ENCODE data around the gene OLIG3. TPM values are rescaled to one million over a fixed set of nuclear protein-coding genes. Genes with fewer than 3 reads are reported as not detected.

OLIG3 gene
- total RNA-seq, 1 donor from 2014 or later: not detected

DNA sequence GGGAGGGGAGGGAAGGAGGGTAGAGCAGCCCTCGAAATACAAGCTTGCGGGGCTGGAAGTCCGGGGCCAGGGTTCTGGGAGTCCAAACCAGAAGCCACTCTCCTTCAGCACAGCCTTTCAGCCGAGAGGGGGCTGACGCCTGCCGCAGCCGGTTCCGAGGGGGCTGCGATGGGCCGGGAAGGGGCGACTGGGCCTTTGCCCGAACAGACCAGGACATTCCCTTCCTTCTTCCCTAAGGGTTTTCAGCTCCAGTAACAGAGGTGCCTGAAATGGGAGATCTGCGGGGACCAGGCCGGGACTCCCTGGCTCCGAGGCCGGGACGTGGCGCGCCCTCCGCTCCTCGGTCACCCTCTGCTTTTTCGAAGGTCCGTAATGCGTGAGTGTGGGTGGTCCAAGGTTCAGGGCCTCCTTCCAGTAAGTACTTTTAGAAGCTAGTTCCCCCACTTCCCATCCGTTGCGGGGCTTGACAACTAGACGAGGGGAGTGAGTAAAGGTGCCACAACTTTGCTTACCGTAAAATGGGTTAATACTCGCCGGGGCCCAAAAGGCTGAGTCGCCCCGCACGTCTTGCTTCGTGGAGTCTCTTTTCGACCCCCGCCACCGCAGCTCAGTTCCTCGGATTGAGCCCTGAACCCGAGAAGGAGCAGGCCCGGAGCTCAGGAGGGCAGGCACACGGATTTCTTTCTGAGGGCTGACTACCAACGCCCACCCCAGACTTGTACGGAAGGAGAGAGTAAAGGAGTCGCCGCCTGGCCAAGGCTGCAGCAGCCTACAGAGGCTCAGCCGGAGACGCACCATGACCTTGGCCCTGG lies 2.9 kb upstream of the OLIG3 start:
- intact Hi-C loops (cut with DNase I): no loop called here
- no peak for DNase-seq (ENCODE audit: low spot score)

DNA sequence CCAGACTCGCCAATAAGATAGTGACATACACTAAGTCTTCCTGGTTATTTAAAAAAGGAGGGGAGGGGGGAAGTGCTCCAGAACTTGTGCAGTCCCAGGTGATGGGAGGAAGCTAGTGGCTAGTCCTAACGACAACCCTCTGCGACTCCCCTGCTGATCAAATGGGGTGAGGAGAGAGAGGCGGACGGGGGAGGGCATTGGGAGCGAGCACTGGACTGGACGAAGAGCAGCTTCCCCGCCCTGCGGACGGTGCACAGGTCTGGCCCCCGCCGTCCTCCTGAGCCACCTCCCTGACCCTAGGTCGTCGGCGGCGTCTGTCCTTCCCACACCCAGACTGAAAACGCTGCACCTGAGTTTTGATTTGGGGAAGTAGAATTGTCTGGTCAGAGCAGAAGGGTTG lies 2.2 kb upstream of the OLIG3 start:
- intact Hi-C loops (cut with DNase I): no loop called here
- no peak for DNase-seq (ENCODE audit: low spot score)

DNA sequence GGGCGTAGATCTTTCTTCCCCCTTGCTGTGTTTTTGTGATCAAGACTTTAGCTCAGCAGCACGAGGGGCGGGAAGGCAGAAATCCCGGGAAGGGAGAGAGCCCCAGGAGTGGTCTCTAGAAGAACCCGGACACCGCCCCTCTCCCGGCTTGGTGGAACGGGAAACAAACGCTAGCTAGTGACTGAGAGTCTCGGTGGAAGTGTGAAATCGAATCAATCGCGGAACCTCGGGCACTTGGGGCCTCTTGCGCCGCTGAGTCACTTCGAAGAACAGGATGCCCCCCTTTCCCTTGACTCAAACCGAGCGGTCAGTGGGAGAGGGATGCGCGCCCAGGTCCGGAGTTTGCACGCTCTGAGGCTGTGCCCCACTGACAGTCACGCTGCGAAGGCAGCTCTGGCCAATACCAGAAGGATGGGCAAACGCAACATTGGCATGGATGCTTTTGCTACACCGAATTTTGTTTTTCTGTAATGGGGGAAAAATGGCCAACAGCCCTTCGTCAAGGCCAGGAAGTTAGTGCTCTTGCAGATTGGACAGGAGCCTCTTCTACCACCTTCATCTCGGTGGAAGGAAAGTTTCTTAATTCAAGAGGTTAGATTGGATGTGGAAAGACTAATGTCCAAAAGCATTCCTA lies 1.6 kb upstream of the OLIG3 start:
- DNase-seq (ENCODE audit: low spot score): no peak
- intact Hi-C loops (cut with DNase I): no loop called here

DNA sequence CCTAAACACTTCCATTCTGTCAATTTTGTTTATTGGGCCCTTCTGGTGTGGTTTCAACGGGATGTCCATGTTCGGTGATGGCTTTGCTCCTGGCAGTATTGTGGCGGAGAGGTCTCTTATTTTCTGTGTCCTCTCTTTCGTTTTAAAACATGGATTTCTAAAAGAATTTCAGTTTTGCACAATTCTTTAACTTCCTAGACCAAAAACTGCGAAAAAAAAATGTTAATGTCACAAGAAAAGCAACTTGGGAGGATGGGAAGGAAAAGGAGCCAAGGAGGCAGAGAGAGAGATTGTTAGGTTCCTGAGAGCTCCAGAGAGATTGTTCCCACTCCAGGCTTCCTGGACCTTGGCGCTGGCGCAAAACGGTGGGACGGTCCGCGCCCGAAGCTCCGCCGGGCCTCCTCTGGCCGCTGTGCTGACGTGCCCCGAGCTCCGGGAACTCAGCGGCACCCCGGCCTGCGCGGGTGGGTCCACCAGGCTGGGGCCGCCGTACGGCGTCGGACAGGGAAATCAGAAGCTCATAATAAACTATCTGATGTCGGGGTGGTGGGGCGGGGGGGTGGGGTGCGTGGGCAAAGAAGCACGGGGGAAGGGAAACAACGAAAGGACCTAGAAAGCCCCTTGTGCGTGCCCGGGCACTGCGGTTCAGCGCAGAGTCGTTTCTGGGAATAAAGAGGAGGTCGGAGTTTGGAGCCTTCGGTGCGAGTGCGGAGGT lies 951 bp upstream of the OLIG3 start:
- intact Hi-C loops (cut with DNase I): no loop called here
- DNase-seq (ENCODE audit: low spot score): no peak

DNA sequence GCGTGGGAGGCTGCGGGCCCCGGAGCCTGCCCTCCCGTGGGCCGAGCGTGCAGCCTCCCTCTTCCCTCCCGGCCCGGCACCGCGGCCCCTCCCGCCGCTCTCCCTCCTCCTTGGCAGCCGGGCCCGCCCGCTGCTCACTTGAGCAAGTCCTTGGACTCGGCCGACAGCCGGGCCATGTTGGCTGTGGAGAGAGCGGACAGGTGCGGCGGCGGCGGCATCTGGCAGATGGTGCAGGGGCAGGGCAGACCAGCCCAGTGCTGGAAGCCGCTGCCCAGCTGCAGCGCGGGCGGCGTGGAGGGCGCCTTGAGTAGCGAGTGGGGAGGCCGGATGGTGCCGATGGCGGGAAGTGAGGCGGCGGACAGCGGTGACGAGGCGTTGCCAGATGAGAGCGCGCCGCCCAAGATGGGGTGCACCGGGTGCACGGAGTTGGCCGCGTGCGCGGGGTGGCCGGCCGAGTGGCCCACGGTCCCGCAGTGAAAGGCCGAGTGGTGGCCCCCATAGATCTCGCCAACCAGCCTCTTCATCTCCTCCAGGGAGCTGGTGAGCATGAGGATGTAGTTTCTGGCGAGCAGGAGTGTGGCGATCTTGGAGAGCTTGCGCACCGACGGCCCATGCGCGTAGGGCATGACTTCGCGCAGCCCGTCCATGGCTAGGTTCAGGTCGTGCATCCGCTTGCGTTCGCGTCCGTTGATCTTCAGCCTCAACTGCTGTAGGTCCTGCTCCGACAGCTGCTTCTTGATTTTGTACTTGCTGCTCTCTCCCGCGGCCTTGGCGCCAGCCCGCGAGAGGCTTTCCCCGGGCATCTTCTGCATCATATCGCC lies 766 bp downstream of the OLIG3 start:
- intact Hi-C loops (cut with DNase I): no loop called here
- no peak for DNase-seq (ENCODE audit: low spot score)

DNA sequence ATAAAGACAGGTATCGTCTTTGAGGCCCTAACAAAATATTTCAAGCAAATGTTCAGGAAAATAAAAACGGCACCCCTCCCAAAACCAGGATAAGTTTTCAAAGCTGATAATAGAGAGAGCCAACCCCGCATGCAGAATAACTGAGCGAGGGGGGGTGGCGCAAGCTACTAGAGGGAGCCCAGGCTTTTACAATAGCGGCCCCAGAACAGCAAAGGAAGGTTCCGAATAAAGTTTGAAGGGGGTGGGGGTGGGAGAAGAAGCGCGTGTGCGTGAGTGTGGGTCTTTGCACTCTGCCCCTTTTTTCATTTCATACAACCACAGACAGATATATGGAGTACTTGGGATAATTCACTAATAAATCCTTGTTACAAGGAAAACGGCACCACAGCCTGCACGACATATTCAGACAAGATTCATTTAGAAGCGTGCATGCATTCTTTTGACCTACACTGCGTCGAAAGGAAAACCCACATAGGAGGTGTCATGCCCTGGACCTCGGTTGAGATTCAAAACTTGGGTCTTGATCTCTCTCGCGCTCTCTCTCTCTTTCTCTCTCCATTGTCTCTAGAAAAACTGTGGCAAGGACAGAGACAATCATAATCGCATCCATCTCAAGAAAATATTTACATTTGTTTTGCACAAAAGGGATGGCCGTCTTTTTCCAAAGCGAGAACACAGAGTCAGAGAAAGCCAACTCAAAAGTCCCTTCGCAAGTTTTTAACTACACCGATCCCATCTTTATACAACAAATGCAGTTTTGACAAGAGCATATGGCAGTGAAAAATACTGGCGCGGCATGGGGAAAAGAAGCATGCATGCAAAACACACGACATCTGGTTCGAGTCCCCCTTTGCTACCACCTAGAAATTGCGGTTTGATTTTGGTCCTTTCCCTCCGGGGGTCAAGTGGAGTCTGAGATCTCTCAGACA lies 1.6 kb downstream of the OLIG3 start:
- no peak for DNase-seq (ENCODE audit: low spot score)
- intact Hi-C loops (cut with DNase I): no loop called here

DNA sequence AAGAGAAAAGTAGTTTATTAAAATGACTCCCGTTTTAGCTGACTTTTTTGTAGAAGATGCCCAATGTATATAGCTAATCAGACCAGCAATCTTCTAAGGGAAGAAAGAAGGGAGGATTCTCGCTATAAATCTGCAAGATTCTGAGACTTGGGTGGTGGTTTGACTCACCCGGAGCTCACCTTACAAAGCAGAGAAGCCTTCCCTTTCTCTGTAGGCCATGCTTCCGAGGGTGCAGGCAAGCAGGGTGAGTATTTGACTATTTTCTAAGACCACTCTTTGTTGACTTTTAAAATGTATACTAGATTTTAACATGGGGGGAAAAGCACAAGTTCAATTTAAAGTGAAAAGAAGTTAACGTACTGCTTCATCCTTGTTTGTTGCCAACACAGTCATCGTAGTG lies 2.7 kb downstream of the OLIG3 start:
- intact Hi-C loops (cut with DNase I): no loop called here
- DNase-seq (ENCODE audit: low spot score): no peak

DNA sequence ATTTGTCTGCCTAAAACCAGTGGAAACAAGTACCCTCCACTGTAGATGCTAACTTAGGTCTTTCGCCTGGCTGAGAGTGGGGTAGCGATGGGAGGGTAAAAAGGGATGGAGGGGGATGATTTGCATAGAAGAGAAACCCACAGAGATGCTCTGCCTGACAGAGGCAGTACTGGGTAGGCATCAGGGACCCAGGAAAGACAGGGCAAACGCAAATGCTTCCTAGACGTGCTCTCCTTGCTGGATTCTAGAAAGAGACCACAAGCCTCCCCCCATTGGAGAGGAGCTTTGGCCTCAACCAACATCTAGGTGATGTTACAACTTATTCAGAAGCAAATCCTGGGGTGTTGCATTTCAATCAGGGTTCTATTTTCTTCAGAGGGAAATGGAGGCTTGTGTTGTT lies 3.2 kb downstream of the OLIG3 start:
- no peak for DNase-seq (ENCODE audit: low spot score)
- intact Hi-C loops (cut with DNase I): no loop called here

DNA sequence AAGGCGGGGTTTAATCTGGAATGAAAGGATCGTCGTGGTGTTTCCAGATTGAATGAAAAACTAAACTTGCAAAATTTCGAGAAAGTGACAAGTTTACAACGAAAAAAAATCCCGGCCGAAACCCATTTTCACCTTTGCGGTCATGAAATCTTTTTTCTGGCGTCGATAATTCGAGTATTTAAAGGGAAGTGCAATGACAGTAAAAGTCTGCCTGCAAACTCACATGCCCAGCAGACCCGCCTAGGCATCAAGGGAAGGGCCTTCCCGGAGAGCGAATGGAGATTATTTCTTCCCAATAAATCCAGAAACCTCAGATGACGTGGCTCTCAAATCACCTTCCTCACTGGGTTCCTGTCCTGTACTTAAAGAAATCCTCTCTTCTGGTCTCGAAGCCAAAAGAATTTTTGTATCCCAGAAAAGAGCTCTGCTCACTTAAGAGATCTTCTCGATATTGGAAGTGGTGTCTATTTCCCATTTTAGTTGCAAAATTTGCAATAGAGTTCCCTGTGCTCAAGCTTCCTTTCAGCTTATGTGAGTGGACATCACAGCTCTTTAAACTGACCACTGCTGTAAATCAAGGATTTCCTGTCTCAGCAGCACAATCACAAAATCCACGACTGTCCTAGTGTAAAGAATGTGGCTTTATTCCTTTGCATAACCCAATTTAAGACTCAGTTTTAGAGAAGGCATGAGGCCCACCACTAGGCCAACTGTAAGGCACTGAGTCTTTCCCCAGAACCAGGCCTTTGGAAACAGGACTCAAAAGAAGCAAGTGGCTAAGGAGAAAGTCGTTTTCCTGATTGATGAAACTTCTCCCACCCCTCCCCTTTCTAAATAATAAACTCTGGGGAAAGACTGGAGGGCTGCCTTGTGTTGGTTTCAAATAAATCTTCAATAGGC lies 3.9 kb downstream of the OLIG3 start:
- intact Hi-C loops (cut with DNase I): no loop called here
- no peak for DNase-seq (ENCODE audit: low spot score)

DNA sequence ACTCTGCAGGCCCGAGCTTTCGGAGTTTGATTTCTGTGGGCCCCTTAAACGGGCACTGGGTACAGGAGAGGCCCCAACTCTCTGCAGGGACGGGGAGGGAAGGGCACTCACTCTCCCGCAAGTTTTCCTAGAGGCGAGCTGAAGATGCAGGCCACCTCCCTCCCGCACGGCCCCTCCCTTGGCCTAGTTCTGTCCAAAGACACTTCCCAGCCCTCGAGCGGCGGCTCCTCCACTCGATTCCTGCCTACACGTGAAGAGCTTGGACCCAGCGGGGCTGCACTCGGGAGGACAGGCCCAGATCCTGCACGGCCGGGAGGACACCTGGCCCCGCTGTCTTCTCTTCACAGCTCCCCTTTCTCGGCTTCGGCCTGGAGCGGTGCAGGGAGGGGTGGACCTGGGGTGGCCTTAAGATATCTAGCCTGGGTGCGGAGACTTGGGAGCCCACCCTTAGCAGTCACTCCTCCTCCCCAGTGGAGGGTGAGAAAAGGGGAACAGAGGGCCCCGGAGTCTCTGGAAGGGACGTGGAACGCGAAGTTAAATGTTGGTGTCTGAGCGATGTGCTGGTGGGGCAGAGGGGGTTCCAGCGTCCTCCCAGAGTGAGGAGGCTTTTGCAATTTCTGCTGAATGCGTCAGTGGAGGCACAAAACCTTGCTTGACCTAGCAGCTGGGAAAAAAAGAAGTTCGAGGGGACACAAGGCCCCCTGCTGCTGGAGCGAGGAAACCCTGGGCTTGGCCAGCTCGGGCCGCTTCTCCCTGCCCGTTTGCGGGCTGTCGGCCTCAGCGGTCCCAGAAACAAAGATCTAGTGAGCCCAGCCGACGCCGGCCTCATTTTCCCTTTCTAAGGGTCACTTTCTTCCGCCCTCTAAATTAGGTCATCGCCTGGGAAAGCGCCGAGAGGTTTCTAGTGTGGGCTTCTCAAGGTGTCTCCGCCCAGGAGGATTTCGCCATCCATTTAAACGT lies 4.9 kb downstream of the OLIG3 start:
- intact Hi-C loops (cut with DNase I): no loop called here
- DNase-seq (ENCODE audit: low spot score): no peak

DNA sequence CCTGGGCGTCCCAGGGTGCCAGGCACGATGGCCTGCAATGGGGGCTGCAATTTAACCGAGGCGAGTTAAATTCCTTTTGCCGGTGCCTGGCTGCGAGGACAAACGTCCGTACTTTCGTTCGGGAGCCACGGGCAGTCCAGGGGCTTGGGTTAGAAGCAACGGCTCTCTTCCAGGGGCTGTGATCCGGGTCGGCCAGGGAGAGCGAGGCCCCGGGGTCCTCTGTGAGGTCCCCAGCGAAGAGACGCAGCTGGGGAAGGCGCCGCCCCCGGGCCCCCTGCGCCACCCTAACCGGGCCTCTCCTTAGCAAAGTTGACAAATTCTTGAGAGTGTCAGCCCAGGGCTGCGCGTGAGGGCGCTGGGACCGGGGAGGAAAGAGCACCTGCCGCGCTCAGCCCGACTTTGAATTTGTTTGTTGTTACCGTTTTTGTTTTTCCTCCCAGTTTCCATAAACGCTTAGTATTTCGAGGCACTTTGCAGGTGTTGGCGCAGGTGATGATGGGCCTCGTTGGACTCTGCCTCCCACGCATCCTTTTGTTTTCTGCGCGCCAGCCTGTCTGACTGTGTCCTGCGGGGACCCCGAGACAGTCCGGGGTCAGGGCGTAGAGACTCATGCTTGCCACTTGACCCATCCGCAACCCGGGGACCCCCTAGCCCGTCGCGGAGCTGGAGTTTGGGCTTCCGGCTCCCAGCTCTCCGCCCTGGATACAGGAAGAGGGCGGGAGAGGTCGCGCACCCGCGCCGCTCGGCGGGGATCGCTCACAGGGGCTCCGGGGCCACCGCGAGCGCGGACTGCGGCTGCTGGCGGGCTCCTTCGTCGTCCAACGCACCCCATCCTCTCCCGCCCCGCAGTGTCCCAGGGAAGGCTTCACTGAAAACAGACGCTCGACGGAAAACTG lies 5.8 kb downstream of the OLIG3 start:
- no peak for DNase-seq (ENCODE audit: low spot score)
- intact Hi-C loops (cut with DNase I): no loop called here

DNA sequence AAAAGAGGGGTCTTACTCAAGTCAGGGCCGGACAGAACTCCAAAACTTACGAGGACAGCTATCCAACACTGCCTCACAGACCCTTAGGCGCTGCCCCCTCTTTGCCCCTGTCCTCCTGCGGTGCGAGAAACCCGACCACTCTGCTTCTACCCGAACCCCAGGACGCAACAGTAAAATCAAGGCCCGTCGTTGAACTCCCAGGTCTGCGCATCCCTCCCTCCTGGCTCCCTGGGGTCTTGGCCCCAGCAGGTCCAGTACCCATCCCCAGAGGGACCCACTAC lies 6.4 kb downstream of the OLIG3 start:
- intact Hi-C loops (cut with DNase I): no loop called here
- DNase-seq (ENCODE audit: low spot score): no peak

DNA sequence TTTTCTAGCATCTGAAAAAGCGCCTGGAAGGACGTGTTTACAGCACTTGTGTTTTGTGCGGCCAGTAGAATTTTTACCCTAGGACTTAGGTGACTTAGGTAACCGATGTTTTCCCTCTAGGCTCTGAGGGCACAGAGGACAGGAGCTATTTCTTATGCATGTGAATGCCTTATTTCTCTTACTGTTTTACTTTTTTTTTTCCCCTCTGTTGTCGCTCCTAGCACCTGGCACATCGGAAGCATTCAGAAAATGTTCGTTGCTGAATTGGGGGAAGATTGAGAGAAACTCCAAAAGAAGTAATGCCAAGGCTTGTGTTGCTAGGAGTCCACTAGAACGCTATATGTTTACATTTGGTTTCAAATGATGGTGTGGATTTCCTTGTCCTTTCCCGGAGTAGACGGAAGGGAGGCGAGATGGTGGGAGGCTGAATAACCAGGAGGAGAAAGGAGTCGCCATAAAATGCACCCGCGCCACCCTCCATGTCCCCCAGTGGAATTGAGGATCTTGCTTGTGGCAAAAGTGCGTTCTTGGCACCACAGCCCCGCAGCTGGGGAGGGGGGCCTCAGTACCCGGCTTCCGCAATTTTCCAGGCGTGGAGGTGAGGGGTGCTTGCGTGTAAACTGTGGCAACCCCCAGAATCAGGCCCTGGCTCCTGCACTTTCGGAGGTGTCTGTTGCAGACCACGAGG lies 6.9 kb downstream of the OLIG3 start:
- DNase-seq (ENCODE audit: low spot score): no peak
- intact Hi-C loops (cut with DNase I): no loop called here

DNA sequence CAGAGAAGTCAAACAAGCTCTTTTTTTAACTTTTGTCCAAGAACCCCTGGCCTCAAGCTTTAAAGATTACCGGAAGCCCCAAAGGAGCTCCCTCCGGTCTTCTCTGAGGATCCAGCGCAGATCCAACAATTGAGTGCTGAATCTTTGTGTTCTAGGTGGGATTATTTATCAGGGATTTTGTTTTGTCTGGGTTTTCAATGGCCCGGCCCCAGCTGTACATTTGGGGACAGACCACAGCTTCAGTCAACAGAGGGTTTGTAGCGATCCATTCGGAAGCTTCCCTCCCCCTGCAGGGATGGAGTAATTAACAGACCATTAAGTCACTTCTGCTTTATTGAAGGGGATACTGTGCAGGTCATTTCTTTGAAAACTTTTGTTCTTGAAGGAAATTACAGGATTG lies 7.8 kb downstream of the OLIG3 start:
- intact Hi-C loops (cut with DNase I): no loop called here
- no peak for DNase-seq (ENCODE audit: low spot score)

DNA sequence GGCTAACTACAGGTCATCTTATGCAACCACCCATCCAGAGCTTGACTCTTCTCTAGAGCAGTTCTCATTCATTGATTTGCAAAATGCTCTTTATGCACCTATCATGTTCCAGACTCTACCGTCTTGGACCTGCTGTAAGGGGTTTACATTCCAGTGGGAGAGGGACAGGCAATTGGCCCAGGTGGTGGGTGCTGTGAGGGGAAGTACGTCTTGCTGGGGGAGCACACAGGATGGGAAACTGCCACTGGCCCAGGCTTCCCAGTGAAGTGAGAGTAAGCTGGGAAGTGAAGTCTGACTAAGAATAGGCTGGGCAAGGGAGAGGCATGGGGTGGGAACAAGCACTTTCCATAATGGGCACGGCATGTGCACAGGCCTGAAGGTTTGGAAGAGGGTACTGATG lies 13.8 kb downstream of the OLIG3 start:
- intact Hi-C loops (cut with DNase I): no loop called here
- no peak for DNase-seq (ENCODE audit: low spot score)

DNA sequence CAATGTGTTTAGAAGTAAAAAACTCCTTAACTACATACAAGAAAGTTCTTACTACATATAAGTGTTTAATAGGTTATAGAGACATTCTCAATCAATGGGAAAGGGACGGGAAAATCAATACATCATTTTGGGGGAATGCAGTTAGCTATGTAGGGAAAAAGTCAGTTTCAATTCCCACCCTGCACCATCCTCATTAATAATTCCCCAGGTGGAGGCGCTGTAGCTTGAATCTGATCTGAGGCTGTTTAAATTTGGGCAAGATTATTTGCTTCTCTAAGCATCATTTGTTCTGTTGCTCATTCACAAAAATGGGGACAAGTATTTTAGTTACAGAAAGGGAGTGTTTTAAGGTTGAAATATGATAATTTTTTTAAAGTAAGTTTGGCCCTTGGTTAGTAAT lies 19.1 kb downstream of the OLIG3 start:
- intact Hi-C loops (cut with DNase I): no loop called here
- DNase-seq (ENCODE audit: low spot score): no peak

All from cardiac septum (tissue), 1 donor.